K562 (cell line): Measurements from ENCODE around the gene SAMD4A. TPM values are rescaled to one million over a fixed set of nuclear protein-coding genes. Genes with fewer than 3 reads are reported as not detected.

Experiments used
- C11orf30 ChIP-seq: fragments of 450-650 bp; IDR thresholded peaks from 2 replicates; pipeline ENCODE4 v1.6.1; 2016; ENCODE audit warnings: low read depth, mild to moderate bottlenecking
- CBFA2T3 ChIP-seq: fragments of 450-650 bp; IDR thresholded peaks from 2 replicates; pipeline ENCODE4 v1.6.1; 2017
- CHD2 ChIP-seq: IDR thresholded peaks from 2 replicates; pipeline ENCODE4 v1.6.1; 2011; ENCODE audit warnings: low read depth, low read length
- CTBP1 ChIP-seq: fragments of 450-650 bp; IDR thresholded peaks from 2 replicates; pipeline ENCODE4 v1.6.1; 2016; ENCODE audit warnings: borderline replicate concordance
- DNMT1 ChIP-seq: fragments of 450-650 bp; IDR thresholded peaks from 2 replicates; pipeline ENCODE4 v1.6.1; 2016; ENCODE audit warnings: antibody characterized with exemption, mild to moderate bottlenecking
- ETV5 ChIP-seq: sonication (generic); formaldehyde crosslinking; IDR thresholded peaks from 2 replicates; pipeline ENCODE4 v1.4.0; 2020; ENCODE audit warnings: low read depth, mild to moderate bottlenecking, missing genetic modification reagents
- FOSL1 ChIP-seq: fragments of 200-800 bp; sonication (Bioruptor generic); conservative IDR thresholded peaks from 2 replicates; pipeline ENCODE4 v1.6.1; 2016; ENCODE audit warnings: missing genetic modification characterization, missing compliant biosample characterization
- FOXJ3 ChIP-seq: sonication (generic); formaldehyde crosslinking; IDR thresholded peaks from 2 replicates; pipeline ENCODE4 v1.4.0; 2020; ENCODE audit warnings: mild to moderate bottlenecking, missing genetic modification reagents
- HMG20B ChIP-seq: fragments of 250-450 bp; sonication (Bioruptor Pico); IDR thresholded peaks from 2 replicates; pipeline ENCODE4 v1.5.0; 2021; ENCODE audit warnings: mild to moderate bottlenecking
- HNRNPL ChIP-seq: fragments of 200-400 bp; formaldehyde crosslinking; IDR thresholded peaks from 2 replicates; pipeline ENCODE4 v1.6.1; 2017; ENCODE audit warnings: low read depth, mild to moderate bottlenecking, low read length
- ILF3 ChIP-seq: fragments of 450-650 bp; IDR thresholded peaks from 2 replicates; pipeline ENCODE4 v1.6.1; 2018; ENCODE audit warnings: antibody characterized with exemption, mild to moderate bottlenecking, moderate library complexity, borderline replicate concordance
- KDM1A ChIP-seq, 2 experiments: fragments of 450-650 bp; IDR thresholded peaks; 2 replicates each; pipeline ENCODE4 v1.6.1; 2016; ENCODE audit warnings: mild to moderate bottlenecking in 2 of 2
- MEIS2 ChIP-seq: fragments of 450-650 bp; IDR thresholded peaks from 2 replicates; pipeline ENCODE4 v1.6.1; 2014; ENCODE audit warnings: mild to moderate bottlenecking; ENCODE audit not compliant: partially characterized antibody
- NCOA4 ChIP-seq: fragments of 450-650 bp; IDR thresholded peaks from 2 replicates; pipeline ENCODE4 v1.6.1; 2018; ENCODE audit warnings: mild to moderate bottlenecking; ENCODE audit not compliant: partially characterized antibody
- NFE2 ChIP-seq: IDR thresholded peaks from 2 replicates; pipeline ENCODE4 v1.6.1; 2014; ENCODE audit warnings: antibody characterized with exemption, low read depth
- NFE2L1 ChIP-seq: fragments of 450-650 bp; IDR thresholded peaks from 2 replicates; pipeline ENCODE4 v1.6.1; 2016; ENCODE audit warnings: missing genetic modification characterization, low read depth, mild to moderate bottlenecking, missing compliant biosample characterization, moderate library complexity, borderline replicate concordance
- PTTG1 ChIP-seq: fragments of 450-650 bp; IDR thresholded peaks from 2 replicates; pipeline ENCODE4 v1.6.1; 2016; ENCODE audit warnings: low read depth, mild to moderate bottlenecking, missing genetic modification characterization, missing compliant biosample characterization
- RAD21 ChIP-seq, 2 experiments: fragments of 250-450 bp in 1 of 2; fragments of 450-650 bp in 1 of 2; sonication (Bioruptor Pico) in 1 of 2; formaldehyde crosslinking in 1 of 2; IDR thresholded peaks in 1 of 2; conservative IDR thresholded peaks in 1 of 2; 2 replicates each; pipeline versions ENCODE4 v1.4.0 to v1.8.0; 2020 to 2022; ENCODE audit warnings: mild to moderate bottlenecking in 2 of 2, moderate library complexity in 1 of 2
- RBM25 ChIP-seq: fragments of 200-400 bp; formaldehyde crosslinking; IDR thresholded peaks from 2 replicates; pipeline ENCODE4 v1.6.1; 2018; ENCODE audit warnings: low read length, low read depth, moderate library complexity; ENCODE audit not compliant: severe bottlenecking
- SAFB ChIP-seq: fragments of 200-400 bp; formaldehyde crosslinking; IDR thresholded peaks from 2 replicates; pipeline ENCODE4 v1.6.1; 2017; ENCODE audit warnings: low read depth, low read length, borderline replicate concordance
- STAT5B ChIP-seq: fragments of 250-450 bp; sonication (Bioruptor Pico); IDR thresholded peaks from 2 replicates; pipeline ENCODE4 v1.8.0; 2021; ENCODE audit warnings: mild to moderate bottlenecking, inconsistent platforms
- TAL1 ChIP-seq: fragments of 450-650 bp; IDR thresholded peaks from 2 replicates; pipeline ENCODE4 v1.6.1; 2016; ENCODE audit warnings: mild to moderate bottlenecking
- TCF3 ChIP-seq: sonication (generic); formaldehyde crosslinking; IDR thresholded peaks from 2 replicates; pipeline ENCODE4 v1.4.0; 2020; ENCODE audit warnings: mild to moderate bottlenecking, missing genetic modification reagents
- TRIM24 ChIP-seq, 2 experiments: fragments of 450-650 bp; IDR thresholded peaks; 2 replicates each; pipeline ENCODE4 v1.6.1; 2016
- ZNF384 ChIP-seq: IDR thresholded peaks from 2 replicates; pipeline ENCODE4 v1.6.1; 2012; ENCODE audit warnings: low read depth, low read length, improper control_type of control experiment
- polyA plus RNA-seq, 8 experiments: library from polyadenylated mRNA; depleted of rRNA in 4 of 8; stranded (reverse) in 5 of 8; unstranded in 3 of 8; fragments of >200 nt; fragmentation: Nextera tagmentation in 2 of 8; fragmentation: Illumina TruSeq in 1 of 8; extraction: Ambion mirVana in 2 of 8; extraction: Trizol in 1 of 8; gene quantifications; 2 replicates each; pipeline versions ENCODE4 v1.2.1 to v1.2.3, GENCODE V29; 2011 to 2014; ENCODE audit warnings: inconsistent platforms in 1 of 8, missing spikeins in 1 of 8
- total RNA-seq, 7 experiments: library from RNA; depleted of rRNA in 6 of 7; stranded (reverse); fragments of >200 nt in 6 of 7; fragmentation: Illumina TruSeq in 2 of 7; extraction: Trizol in 2 of 7; gene quantifications; 2 replicates each; pipeline versions ENCODE4 v1.2.1 to v1.2.3, GENCODE V29; 2011 to 2021; ENCODE audit warnings: low replicate concordance in 1 of 7
- TF ChIP-seq, protein P1 (sequence below): fragments of 250-450 bp; sonication (Bioruptor Pico); IDR thresholded peaks from 2 replicates; pipeline ENCODE4 v1.5.0; 2021; ENCODE audit warnings: mild to moderate bottlenecking, borderline replicate concordance
- TF ChIP-seq, protein P2 (sequence below): sonication (generic); formaldehyde crosslinking; IDR thresholded peaks from 2 replicates; pipeline ENCODE4 v1.8.0; 2022; ENCODE audit warnings: mild to moderate bottlenecking, missing genetic modification reagents, borderline replicate concordance

The SAMD4A gene
- total and polyA plus RNA-seq, 9 of the 15 experiments (the other 6 are each of a cell fraction or from before 2014, with no cell fraction given): 0.66 to 6.8 (median 3.3) TPM

DNA sequence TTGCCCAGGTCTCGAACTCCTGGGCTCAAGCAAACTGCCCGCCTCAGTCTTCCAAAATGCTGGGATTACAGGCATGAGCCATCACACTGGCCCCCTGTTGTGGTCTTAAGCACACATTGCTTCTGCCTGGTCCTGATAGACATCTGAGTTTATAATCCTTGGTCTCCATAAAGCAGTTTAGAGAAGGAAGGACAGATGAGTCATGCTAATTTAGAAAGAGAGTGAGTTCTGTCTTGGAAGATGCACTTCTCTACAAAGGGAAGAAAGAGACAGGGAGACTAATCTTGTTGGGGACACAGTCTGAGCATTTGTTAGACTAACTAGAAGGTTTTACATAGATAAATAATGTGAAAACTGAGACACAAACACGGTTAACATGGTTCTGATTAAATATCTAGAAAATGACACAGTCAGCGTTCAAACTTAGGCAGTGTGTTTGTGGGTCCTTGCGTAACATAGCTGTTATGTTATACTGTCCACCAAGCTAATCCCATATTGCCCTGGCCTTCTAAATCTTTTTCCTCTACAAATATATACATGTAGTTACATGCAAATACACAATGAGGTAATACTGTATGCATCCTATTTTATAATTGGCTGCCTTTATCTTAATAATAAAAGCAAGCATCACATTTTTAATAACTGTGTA lies 31.0 kb downstream of the SAMD4A start (continued):
- TF ChIP-seq MEIS2 (peak; percentile 15), RBM25 (no peak), NCOA4 (no peak), C11orf30 (peak; percentile 39; the same call in 1 of the 2 replicates), FOSL1 (tag) (peak; percentile 84), TAL1 (peak; percentile 66; the same call in 1 of the 2 replicates), FOXJ3 (CRISPR knock-in tag) (no peak), CHD2 (no peak), STAT5B (CRISPR knock-in tag) (no peak), PTTG1 (tag) (no peak), CBFA2T3 (peak; percentile 89), ZNF384 (no peak), ETV5 (CRISPR knock-in tag) (no peak), NFE2L1 (tag) (0 out of 2 replicates have a peak, but pooled peaks have one; percentile 13), HNRNPL (no peak), HMG20B (CRISPR knock-in tag) (no peak), ILF3 (no peak), TRIM24 (IDR thresholded peaks at IDR 0.05) (peak in 1 of 2 experiments; percentile 54; a peak in 1 of 4 replicates), SAFB (no peak), KDM1A (IDR thresholded peaks at IDR 0.05) (peak; percentile 67 to 71; a peak in 3 of 4 replicates), DNMT1 (no peak), NFE2 (peak; percentile 58), CTBP1 (0 out of 2 replicates have a peak, but pooled peaks have one; percentile 31), TCF3 (peak; percentile 62; the same call in 1 of the 2 replicates), RAD21 (CRISPR knock-in tag; conservative IDR thresholded peaks at IDR 0.05 in 1 of 2, IDR thresholded peaks at IDR 0.05 in 1 of 2) (peak in 1 of 2 experiments; percentile 2; a peak in 1 of 4 replicates)
- TF ChIP-seq, protein P1, sequence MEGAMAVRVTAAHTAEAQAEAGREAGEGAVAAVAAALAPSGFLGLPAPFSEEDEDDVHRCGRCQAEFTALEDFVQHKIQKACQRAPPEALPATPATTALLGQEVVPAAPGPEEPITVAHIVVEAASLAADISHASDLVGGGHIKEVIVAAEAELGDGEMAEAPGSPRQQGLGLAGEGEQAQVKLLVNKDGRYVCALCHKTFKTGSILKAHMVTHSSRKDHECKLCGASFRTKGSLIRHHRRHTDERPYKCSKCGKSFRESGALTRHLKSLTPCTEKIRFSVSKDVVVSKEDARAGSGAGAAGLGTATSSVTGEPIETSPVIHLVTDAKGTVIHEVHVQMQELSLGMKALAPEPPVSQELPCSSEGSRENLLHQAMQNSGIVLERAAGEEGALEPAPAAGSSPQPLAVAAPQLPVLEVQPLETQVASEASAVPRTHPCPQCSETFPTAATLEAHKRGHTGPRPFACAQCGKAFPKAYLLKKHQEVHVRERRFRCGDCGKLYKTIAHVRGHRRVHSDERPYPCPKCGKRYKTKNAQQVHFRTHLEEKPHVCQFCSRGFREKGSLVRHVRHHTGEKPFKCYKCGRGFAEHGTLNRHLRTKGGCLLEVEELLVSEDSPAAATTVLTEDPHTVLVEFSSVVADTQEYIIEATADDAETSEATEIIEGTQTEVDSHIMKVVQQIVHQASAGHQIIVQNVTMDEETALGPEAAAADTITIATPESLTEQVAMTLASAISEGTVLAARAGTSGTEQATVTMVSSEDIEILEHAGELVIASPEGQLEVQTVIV: no peak
- TF ChIP-seq, protein P2, sequence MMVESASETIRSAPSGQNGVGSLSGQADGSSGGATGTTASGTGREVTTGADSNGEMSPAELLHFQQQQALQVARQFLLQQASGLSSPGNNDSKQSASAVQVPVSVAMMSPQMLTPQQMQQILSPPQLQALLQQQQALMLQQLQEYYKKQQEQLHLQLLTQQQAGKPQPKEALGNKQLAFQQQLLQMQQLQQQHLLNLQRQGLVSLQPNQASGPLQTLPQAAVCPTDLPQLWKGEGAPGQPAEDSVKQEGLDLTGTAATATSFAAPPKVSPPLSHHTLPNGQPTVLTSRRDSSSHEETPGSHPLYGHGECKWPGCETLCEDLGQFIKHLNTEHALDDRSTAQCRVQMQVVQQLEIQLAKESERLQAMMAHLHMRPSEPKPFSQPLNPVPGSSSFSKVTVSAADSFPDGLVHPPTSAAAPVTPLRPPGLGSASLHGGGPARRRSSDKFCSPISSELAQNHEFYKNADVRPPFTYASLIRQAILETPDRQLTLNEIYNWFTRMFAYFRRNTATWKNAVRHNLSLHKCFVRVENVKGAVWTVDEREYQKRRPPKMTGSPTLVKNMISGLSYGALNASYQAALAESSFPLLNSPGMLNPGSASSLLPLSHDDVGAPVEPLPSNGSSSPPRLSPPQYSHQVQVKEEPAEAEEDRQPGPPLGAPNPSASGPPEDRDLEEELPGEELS (CRISPR knock-in tag): no peak
